ENCODE measurements around the gene C6orf62.
"Not testable (repeated sequence)": the region's sequence is repeated elsewhere in the genome, so short reads cannot be mapped to it uniquely, and the experiment has no call there.

C6orf62 gene

DNA sequence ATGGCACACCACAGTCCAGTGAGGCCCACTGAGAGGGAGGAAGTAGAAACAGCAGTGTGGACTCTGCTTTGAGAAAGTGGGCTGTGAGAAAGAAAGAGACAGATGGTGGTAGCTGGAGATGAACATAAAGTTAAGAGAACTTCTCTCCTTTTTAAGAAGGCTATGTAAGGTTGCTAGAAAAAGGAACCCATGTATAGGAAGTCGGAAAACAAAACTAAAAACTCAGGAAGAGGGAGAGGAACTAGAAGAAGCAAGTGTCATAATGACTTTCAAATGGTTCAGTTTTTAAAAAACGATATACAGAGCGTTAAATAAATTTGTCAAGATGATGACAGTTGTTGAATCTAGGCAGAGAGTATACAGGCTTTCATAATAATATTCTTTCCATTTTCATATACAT, 30.3 kb upstream of the C6orf62 start:
- Histone ChIP-seq H3K27ac (replicated peaks) (peak overlapping the region; percentile 45), H3K4me3 (replicated peaks; ENCODE audit: insufficient read depth, low read length) (no peak overlapping the region), H3K27me3 (ENCODE audit: insufficient read depth, poor library complexity, severe bottlenecking) (no peaks in the 10 kb centered on the region)
- TF ChIP-seq, protein P1, sequence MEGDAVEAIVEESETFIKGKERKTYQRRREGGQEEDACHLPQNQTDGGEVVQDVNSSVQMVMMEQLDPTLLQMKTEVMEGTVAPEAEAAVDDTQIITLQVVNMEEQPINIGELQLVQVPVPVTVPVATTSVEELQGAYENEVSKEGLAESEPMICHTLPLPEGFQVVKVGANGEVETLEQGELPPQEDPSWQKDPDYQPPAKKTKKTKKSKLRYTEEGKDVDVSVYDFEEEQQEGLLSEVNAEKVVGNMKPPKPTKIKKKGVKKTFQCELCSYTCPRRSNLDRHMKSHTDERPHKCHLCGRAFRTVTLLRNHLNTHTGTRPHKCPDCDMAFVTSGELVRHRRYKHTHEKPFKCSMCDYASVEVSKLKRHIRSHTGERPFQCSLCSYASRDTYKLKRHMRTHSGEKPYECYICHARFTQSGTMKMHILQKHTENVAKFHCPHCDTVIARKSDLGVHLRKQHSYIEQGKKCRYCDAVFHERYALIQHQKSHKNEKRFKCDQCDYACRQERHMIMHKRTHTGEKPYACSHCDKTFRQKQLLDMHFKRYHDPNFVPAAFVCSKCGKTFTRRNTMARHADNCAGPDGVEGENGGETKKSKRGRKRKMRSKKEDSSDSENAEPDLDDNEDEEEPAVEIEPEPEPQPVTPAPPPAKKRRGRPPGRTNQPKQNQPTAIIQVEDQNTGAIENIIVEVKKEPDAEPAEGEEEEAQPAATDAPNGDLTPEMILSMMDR (IDR thresholded peaks at IDR 0.05; ENCODE audit: insufficient read depth, low read length): no peak
- peak; percentile 65; the same call in 1 of the 2 replicates for TF ChIP-seq SPI1 (IDR thresholded peaks at IDR 0.05; ENCODE audit: borderline replicate concordance, low read depth)
- DNase-seq (ENCODE audit: low read depth in 1 of 2, low spot score in 1 of 2): no peak

- no peak overlapping the region for H3K4me3 ChIP-seq (replicated peaks; ENCODE audit: insufficient read depth, low read length)
- TF ChIP-seq GABPA (IDR thresholded peaks at IDR 0.05; ENCODE audit: low read depth): no peak
- DNase-seq (ENCODE audit: low read depth in 1 of 2, low spot score in 1 of 2): peak in 1 of 2 experiments; percentile 26
- H3K27ac ChIP-seq (replicated peaks): no peak overlapping the region
- no peaks in the 10 kb centered on the region for H3K27me3 ChIP-seq (ENCODE audit: insufficient read depth, poor library complexity, severe bottlenecking)
Observed at GRCh38 chr6:24744911-24745310, 26.0 kb upstream of the C6orf62 start.

DNA sequence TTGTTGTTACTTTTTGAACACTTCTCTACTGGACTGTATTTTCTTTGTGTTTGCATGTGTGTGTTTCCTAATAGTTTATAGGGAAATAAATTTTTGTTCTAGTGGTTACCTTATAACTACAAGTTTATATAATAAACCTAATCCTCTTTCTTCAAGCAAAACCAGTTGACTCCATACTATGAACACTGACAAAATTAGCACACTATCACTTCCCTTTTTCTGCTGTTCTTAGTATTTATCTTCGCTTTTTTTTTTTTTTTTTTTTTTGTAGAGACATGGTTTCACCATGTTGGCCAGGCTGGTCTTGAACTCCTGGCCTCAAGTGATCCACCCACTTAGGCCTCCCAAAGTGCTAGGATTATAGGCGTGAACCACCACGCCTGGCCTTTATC, 25.0 kb upstream of the C6orf62 start:
- no peaks in the 10 kb centered on the region for H3K27me3 ChIP-seq (ENCODE audit: insufficient read depth, poor library complexity, severe bottlenecking)
- DNase-seq (ENCODE audit: low read depth in 1 of 2, low spot score in 1 of 2): no peak
- TF ChIP-seq SPI1 (IDR thresholded peaks at IDR 0.05; ENCODE audit: borderline replicate concordance, low read depth): peak; percentile 83
- no peak for TF ChIP-seq POLR2AphosphoS5 (IDR thresholded peaks at IDR 0.05; ENCODE audit: low read depth)
- H3K27ac ChIP-seq (replicated peaks): peak overlapping the region; percentile 41
- no peak overlapping the region for H3K4me3 ChIP-seq (replicated peaks; ENCODE audit: insufficient read depth, low read length)

DNA sequence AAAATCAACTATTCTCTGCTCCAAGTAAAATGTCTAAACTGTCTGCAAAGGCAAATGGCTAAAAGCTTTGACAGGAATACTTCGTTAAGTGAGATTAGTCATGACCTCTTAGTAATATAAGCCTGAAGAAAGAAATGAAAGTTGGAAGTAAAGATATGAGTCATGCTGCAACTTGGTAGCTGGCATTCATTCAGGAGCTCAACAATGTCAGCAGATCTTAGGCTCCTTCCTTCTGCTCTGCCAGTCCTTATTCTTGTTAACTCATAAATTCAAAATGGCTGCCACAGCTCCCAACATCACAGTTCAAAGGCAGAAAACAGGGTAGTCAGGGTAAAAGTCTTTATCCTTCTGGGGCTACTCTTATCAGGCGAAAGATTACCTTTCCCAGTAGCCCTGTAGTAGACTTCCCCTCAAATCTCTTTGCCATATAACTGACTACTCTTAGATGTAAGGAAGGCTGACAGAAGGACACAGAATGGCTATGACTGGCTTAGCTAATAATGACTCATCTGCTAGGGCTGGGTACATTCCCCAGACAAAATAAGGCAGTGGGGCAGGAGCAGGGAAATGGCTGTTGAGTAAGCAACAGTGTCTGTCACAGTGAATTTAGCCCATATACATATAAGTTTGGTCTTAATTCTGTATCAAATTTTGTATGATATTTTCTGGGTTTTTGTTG, 24.4 kb upstream of the C6orf62 start:
- TF ChIP-seq POLR2AphosphoS5 (IDR thresholded peaks at IDR 0.05; ENCODE audit: low read depth) (no peak), SPI1 (IDR thresholded peaks at IDR 0.05; ENCODE audit: borderline replicate concordance, low read depth) (no peak)
- TF ChIP-seq, protein P1 (IDR thresholded peaks at IDR 0.05; ENCODE audit: insufficient read depth, low read length): no peak
- no peaks in the 10 kb centered on the region for H3K27me3 ChIP-seq (ENCODE audit: insufficient read depth, poor library complexity, severe bottlenecking)
- DNase-seq (ENCODE audit: low read depth in 1 of 2, low spot score in 1 of 2): peak in 1 of 2 experiments; percentile 79
- H3K4me3 ChIP-seq (replicated peaks; ENCODE audit: insufficient read depth, low read length): no peak overlapping the region
- H3K27ac ChIP-seq (replicated peaks): peak overlapping the region; percentile 41

DNA sequence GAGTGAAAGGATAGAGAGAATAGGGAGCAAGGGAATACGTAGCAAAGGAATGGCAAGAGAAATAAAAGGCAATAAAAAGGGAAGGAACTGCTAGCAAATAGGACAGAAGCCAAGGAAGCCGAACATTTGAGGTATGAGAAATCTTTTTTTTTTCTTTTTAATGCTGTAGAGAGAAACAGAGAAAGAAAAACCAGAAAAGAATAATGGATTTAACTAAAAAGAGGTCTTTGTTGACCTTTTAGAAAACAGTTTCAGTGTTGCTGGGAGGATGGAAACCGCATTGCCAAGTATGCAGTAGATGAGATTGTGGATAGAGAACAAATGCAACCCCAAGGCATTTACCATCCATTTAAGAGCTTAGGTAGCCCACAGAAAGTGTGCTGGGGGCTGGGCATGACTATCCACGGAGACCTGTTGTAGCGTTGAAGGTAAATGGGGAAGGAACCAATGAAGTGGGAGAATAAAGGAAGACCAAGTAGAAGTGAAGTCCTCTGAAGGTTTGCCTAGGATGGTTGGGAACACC, 23.3 kb upstream of the C6orf62 start:
- Histone ChIP-seq H3K4me3 (replicated peaks; ENCODE audit: insufficient read depth, low read length) (no peak overlapping the region), H3K27ac (replicated peaks) (no peak overlapping the region), H3K27me3 (ENCODE audit: insufficient read depth, poor library complexity, severe bottlenecking) (no peaks in the 10 kb centered on the region)
- TF ChIP-seq SPI1 (IDR thresholded peaks at IDR 0.05; ENCODE audit: borderline replicate concordance, low read depth) (no peak), POLR2AphosphoS5 (IDR thresholded peaks at IDR 0.05; ENCODE audit: low read depth) (no peak)
- DNase-seq (ENCODE audit: low read depth in 1 of 2, low spot score in 1 of 2): no peak

DNA sequence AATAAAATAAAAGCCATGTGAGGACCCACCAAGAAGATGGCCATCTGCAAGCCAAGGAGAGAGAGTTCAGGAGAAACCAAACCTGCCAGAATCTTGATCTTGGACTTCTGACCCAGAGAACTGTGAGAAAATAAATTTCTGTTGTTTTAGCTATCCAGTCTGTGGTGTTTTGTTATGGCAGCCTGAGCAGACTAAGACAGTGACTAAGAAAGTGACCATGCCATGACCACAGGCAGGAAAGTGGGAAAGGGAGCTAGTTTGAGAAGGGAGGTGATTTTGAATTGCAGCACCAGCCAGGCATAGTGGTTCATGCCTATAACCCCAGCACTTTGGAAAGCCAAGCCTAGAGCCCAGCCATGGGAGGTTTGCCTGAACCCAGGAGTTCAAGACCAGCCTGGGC, 21.9 kb upstream of the C6orf62 start:
- no peak overlapping the region for H3K4me3 ChIP-seq (replicated peaks; ENCODE audit: insufficient read depth, low read length)
- TF ChIP-seq GABPA (IDR thresholded peaks at IDR 0.05; ENCODE audit: low read depth): no peak
- H3K27me3 ChIP-seq (ENCODE audit: insufficient read depth, poor library complexity, severe bottlenecking): no peaks in the 10 kb centered on the region
- H3K27ac ChIP-seq (replicated peaks): no peak overlapping the region
- no peak for DNase-seq (ENCODE audit: low read depth in 1 of 2, low spot score in 1 of 2)

DNA sequence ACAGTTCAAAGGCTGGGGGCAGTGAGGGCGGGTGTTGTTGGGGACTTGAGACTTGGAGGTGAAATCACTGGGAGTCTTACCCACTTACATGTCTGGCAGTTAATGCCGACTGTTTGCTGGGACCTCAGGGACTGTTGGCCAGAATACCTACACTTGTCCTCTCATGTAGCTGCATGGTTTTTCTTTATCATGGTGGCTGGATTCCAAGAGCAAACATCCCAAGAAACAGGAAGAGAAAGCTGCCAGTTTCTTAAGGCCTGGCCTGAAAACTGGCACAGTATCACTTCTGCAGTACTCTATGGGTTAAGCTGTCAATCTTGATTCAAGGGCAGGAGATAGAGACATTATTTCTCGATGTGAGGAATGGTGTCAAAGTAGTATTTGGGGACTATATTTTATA, 19.8 kb upstream of the C6orf62 start:
- H3K4me3 ChIP-seq (replicated peaks; ENCODE audit: insufficient read depth, low read length): no peak overlapping the region
- H3K27ac ChIP-seq (replicated peaks): no peak overlapping the region
- no peak for TF ChIP-seq POLR2AphosphoS5 (IDR thresholded peaks at IDR 0.05; ENCODE audit: low read depth)
- no peak for TF ChIP-seq REST (IDR thresholded peaks at IDR 0.05; ENCODE audit: insufficient replicate concordance, low read depth)
- no peak for TF ChIP-seq GABPA (IDR thresholded peaks at IDR 0.05; ENCODE audit: low read depth)
- no peak for TF ChIP-seq SPI1 (IDR thresholded peaks at IDR 0.05; ENCODE audit: borderline replicate concordance, low read depth)
- TF ChIP-seq, protein P1 (IDR thresholded peaks at IDR 0.05; ENCODE audit: insufficient read depth, low read length): no peak
- no peak for DNase-seq (ENCODE audit: low read depth in 1 of 2, low spot score in 1 of 2)
- no peaks in the 10 kb centered on the region for H3K27me3 ChIP-seq (ENCODE audit: insufficient read depth, poor library complexity, severe bottlenecking)

DNA sequence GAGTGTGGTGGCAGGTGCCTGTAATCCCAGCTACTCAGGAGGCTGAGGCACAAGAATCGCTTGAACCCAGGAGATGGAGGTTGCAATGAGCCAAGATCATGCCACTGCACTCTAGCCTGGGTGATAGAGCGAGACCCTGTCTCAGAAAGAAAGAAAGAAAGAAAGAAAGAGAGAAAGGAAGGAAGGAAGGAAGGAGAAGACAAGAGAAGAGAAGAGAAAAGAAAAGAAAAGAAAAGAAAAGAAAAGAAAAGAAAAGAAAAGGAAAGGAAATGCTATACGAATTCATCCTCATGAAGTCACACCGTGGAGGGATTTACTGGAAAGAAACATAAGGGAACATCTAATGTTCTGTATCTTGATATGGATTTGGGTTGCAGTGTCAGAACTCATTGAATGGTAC, 15.8 kb upstream of the C6orf62 start:
- not testable (repeated sequence) for H3K27ac ChIP-seq (replicated peaks); DNase-seq (ENCODE audit: low read depth in 1 of 2, low spot score in 1 of 2); H3K27me3 ChIP-seq (ENCODE audit: insufficient read depth, poor library complexity, severe bottlenecking); H3K4me3 ChIP-seq (replicated peaks; ENCODE audit: insufficient read depth, low read length)

All from HL-60 (cell line).